IMR-90 (cell line): ENCODE measurements around the gene RFX6.

Experiments
- BHLHE40 ChIP-seq: fragments of 150-350 bp; IDR thresholded peaks from 2 replicates; pipeline ENCODE4 v1.6.1; 2016; ENCODE audit warnings: mild to moderate bottlenecking, low read depth, low read length
- CEBPB ChIP-seq: IDR thresholded peaks from 2 replicates; pipeline ENCODE4 v1.6.1; 2012; ENCODE audit warnings: low read depth, low read length, improper control_type of control experiment
- CTCF ChIP-seq: conservative IDR thresholded peaks from 2 replicates; pipeline ENCODE4 v1.5.1; 2012; ENCODE audit warnings: mild to moderate bottlenecking, low read depth, low read length, improper control_type of control experiment
- ELK1 ChIP-seq: fragments of 150-350 bp; IDR thresholded peaks from 2 replicates; pipeline ENCODE4 v1.6.1; 2016; ENCODE audit warnings: low read depth, mild to moderate bottlenecking, low read length, moderate library complexity, borderline replicate concordance
- FOS ChIP-seq: fragments of 150-350 bp; IDR thresholded peaks from 2 replicates; pipeline ENCODE4 v1.6.1; 2016; ENCODE audit warnings: low read depth, low read length
- MAFK ChIP-seq: IDR thresholded peaks from 2 replicates; pipeline ENCODE4 v1.6.1; 2012; ENCODE audit warnings: low read depth, low read length, improper control_type of control experiment
- MAZ ChIP-seq: IDR thresholded peaks from 2 replicates; pipeline ENCODE4 v1.6.1; 2012; ENCODE audit warnings: low read depth, mild to moderate bottlenecking, low read length, improper control_type of control experiment, moderate library complexity, borderline replicate concordance
- MXI1 ChIP-seq: IDR thresholded peaks from 2 replicates; pipeline ENCODE4 v1.6.1; 2012; ENCODE audit warnings: low read depth, mild to moderate bottlenecking, low read length, moderate library complexity, borderline replicate concordance
- NFE2L2 ChIP-seq: fragments of 150-350 bp; IDR thresholded peaks from 2 replicates; pipeline ENCODE4 v1.6.1; 2016; ENCODE audit warnings: low read depth, mild to moderate bottlenecking, low read length
- POLR2A ChIP-seq: IDR thresholded peaks from 2 replicates; pipeline ENCODE4 v1.6.1; 2012; ENCODE audit warnings: mild to moderate bottlenecking, low read depth, low read length
- RAD21 ChIP-seq: IDR thresholded peaks from 2 replicates; pipeline ENCODE4 v1.6.1; 2012; ENCODE audit warnings: low read length, improper control_type of control experiment
- RCOR1 ChIP-seq: IDR thresholded peaks from 2 replicates; pipeline ENCODE4 v1.6.1; 2012; ENCODE audit warnings: mild to moderate bottlenecking, low read length, improper control_type of control experiment; ENCODE audit not compliant: insufficient replicate concordance
- RFX5 ChIP-seq: IDR thresholded peaks from 2 replicates; pipeline ENCODE4 v1.8.0; 2012; ENCODE audit warnings: low read depth, mild to moderate bottlenecking, low read length, moderate library complexity
- USF2 ChIP-seq: fragments of 150-350 bp; IDR thresholded peaks from 2 replicates; pipeline ENCODE4 v1.6.1; 2017; ENCODE audit warnings: mild to moderate bottlenecking, antibody characterized with exemption, low read length, low read depth

GRCh38 chr6:116888732-116889360 is 11.8 kb downstream of the RFX6 start:
- no peak for TF ChIP-seq RAD21
- no peak for TF ChIP-seq CTCF
- no peak for TF ChIP-seq MXI1
- no peak for TF ChIP-seq NFE2L2
- no peak for TF ChIP-seq POLR2A
- TF ChIP-seq BHLHE40: no peak
- TF ChIP-seq ELK1: no peak
- TF ChIP-seq FOS: no peak
- TF ChIP-seq RFX5: no peak
- TF ChIP-seq USF2: no peak
- TF ChIP-seq MAFK: no peak
- no peak for TF ChIP-seq CEBPB
- no peak for TF ChIP-seq RCOR1
- TF ChIP-seq MAZ: no peak
